A673 (cell line): ENCODE data around the gene RNF13. TPM values are rescaled to one million over a fixed set of nuclear protein-coding genes. Genes with fewer than 3 reads are reported as not detected.

Experiments
- BruUV-seq: library from RNA; stranded (reverse); fragments of 400-500 nt; replicated peaks from 2 replicates; lab custom pipeline; 2021; lab: Mats Ljungman, UMichigan
- CTCF ChIA-PET: fragments of 300-600 bp; sonication (Branson Sonifier 250); formaldehyde crosslinking; loops from one replicate; lab custom pipeline; 2022; ENCODE audit warnings: antibody characterized with exemption; lab: Charles Lee
- POLR2A ChIA-PET: fragments of 300-600 bp; sonication (Branson Sonifier 250); formaldehyde crosslinking; loops from one replicate; lab custom pipeline; 2022; ENCODE audit warnings: antibody characterized with exemption; ENCODE audit not compliant: low non-redundant PET; lab: Charles Lee
- DNase-seq: peaks from one replicate; pipeline ENCODE4 v3.0.0-alpha.2; 2015; ENCODE audit warnings: low spot score
- H3K27ac ChIP-seq: fragments of 200-600 bp; sonication (generic); 2 replicates; pipeline ENCODE4 v1.5.1; 2016; ENCODE audit warnings: mixed run types, low read depth, mild to moderate bottlenecking, mixed read lengths, antibody characterized with exemption, low read length; ENCODE audit not compliant: poor library complexity, severe bottlenecking
- H3K27me3 ChIP-seq: fragments of 200-600 bp; sonication (generic); replicated peaks from 2 replicates; pipeline ENCODE4 v1.6.1; 2017; ENCODE audit warnings: mixed run types, low read depth, mild to moderate bottlenecking, mixed read lengths, antibody characterized with exemption, low read length; ENCODE audit not compliant: insufficient read depth, poor library complexity
- H3K36me3 ChIP-seq: fragments of 200-600 bp; sonication (generic); 2 replicates; pipeline ENCODE4 v1.6.1; 2016; ENCODE audit warnings: mixed run types, mild to moderate bottlenecking, mixed read lengths, antibody characterized with exemption, low read length; ENCODE audit not compliant: insufficient read depth, poor library complexity, severe bottlenecking
- H3K4me1 ChIP-seq: fragments of 200-600 bp; sonication (generic); 2 replicates; pipeline ENCODE4 v1.6.1; 2017; ENCODE audit warnings: mixed run types, mild to moderate bottlenecking, mixed read lengths, antibody characterized with exemption, low read length; ENCODE audit not compliant: insufficient read depth, poor library complexity, severe bottlenecking
- H3K4me3 ChIP-seq: fragments of 200-600 bp; sonication (generic); 2 replicates; pipeline ENCODE4 v1.5.1; 2016; ENCODE audit warnings: low read depth, mixed run types, mild to moderate bottlenecking, mixed read lengths, low read length; ENCODE audit not compliant: poor library complexity, severe bottlenecking
- H3K9me3 ChIP-seq: fragments of 200-600 bp; sonication (generic); 2 replicates; pipeline ENCODE4 v1.6.1; 2016; ENCODE audit warnings: mixed run types, low read depth, mild to moderate bottlenecking, mixed read lengths, antibody characterized with exemption, low read length; ENCODE audit not compliant: poor library complexity, severe bottlenecking
- EZH2 ChIP-seq: fragments of 200-600 bp; sonication (generic); IDR thresholded peaks from 2 replicates; pipeline ENCODE4 v1.6.1; 2017; ENCODE audit warnings: borderline replicate concordance, low read depth, mild to moderate bottlenecking, mixed read lengths, antibody characterized with exemption, low read length; ENCODE audit not compliant: poor library complexity, severe bottlenecking
- intact Hi-C: fragments of 100-400 bp; cut with micrococcal nuclease; formaldehyde crosslinking; loops from one replicate; pipeline ENCODE4 v1.10.0; 2022; ENCODE audit not compliant: unreplicated experiment
- total RNA-seq: library from RNA; stranded (reverse); gene quantifications from 2 replicates; pipeline ENCODE4 v1.2.3, GENCODE V29; 2021
- TF ChIP-seq, protein P1 (sequence below): fragments of 300-800, 200-600 bp; sonication (generic); conservative IDR thresholded peaks from 2 replicates; pipeline ENCODE4 v1.5.1; 2017; ENCODE audit warnings: low read depth, mild to moderate bottlenecking, antibody characterized with exemption, low read length, moderate library complexity, mixed read lengths

The RNF13 gene
- total RNA-seq, 1 experiment from 2014 or later = 21.7 TPM

- Histone ChIP-seq H3K27ac (no peak overlapping the region), H3K36me3 (no peaks in the 10 kb centered on the region), H3K27me3 (no peaks in the 10 kb centered on the region), H3K4me3 (no peak overlapping the region), H3K9me3 (no peaks in the 10 kb centered on the region), H3K4me1 (peaks cover 3% of the 10 kb centered on the region)
- DNase-seq = no peak
- ChIA-PET CTCF (no interaction called here), POLR2A (no interaction called here)
- intact Hi-C loops = no loop called here
- no TSS peak for BruUV-seq
- no peak for TF ChIP-seq EZH2
- TF ChIP-seq, protein P1, sequence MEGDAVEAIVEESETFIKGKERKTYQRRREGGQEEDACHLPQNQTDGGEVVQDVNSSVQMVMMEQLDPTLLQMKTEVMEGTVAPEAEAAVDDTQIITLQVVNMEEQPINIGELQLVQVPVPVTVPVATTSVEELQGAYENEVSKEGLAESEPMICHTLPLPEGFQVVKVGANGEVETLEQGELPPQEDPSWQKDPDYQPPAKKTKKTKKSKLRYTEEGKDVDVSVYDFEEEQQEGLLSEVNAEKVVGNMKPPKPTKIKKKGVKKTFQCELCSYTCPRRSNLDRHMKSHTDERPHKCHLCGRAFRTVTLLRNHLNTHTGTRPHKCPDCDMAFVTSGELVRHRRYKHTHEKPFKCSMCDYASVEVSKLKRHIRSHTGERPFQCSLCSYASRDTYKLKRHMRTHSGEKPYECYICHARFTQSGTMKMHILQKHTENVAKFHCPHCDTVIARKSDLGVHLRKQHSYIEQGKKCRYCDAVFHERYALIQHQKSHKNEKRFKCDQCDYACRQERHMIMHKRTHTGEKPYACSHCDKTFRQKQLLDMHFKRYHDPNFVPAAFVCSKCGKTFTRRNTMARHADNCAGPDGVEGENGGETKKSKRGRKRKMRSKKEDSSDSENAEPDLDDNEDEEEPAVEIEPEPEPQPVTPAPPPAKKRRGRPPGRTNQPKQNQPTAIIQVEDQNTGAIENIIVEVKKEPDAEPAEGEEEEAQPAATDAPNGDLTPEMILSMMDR = no peak
Measured at GRCh38 chr3:149898771-149899170, 85.8 kb downstream of the RNF13 start.

GRCh38 chr3:149900322-149900721, 87.3 kb downstream of the RNF13 start:
- no peak for DNase-seq
- no peak overlapping the region for H3K4me3 ChIP-seq
- intact Hi-C loops = no loop called here
- no TSS peak for BruUV-seq
- H3K4me1 ChIP-seq = peaks cover 3% of the 10 kb centered on the region
- no peaks in the 10 kb centered on the region for H3K9me3 ChIP-seq
- ChIA-PET CTCF (no interaction called here), POLR2A (no interaction called here)
- H3K36me3 ChIP-seq = no peaks in the 10 kb centered on the region
- no peaks in the 10 kb centered on the region for H3K27me3 ChIP-seq
- no peak overlapping the region for H3K27ac ChIP-seq
- TF ChIP-seq EZH2 = no peak
- TF ChIP-seq, protein P1 = no peak

DNA sequence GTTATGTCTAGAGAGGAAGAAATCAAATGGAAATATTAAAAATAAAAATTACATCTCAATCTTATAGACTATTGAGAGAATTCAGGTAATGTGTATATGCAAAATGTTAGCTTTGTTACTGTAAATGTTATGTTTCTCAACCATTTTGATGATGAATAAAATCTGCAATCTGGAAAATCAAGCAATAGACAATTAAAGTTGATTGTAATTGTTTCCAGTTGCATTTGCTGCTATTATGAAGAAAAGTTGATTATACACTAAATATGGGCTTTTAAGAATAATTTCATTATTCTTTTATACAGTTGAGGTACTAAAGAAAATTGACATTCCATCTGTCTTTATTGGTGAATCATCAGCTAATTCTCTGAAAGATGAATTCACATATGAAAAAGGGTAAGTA, 88.8 kb downstream of the RNF13 start:
- no peak for TF ChIP-seq EZH2
- TF ChIP-seq, protein P1 = no peak
- no peaks in the 10 kb centered on the region for H3K27me3 ChIP-seq
- peaks cover 3% of the 10 kb centered on the region for H3K4me1 ChIP-seq
- H3K9me3 ChIP-seq = no peaks in the 10 kb centered on the region
- ChIA-PET CTCF (no interaction called here), POLR2A (no interaction called here)
- no peak for DNase-seq
- no peak overlapping the region for H3K4me3 ChIP-seq
- intact Hi-C loops = no loop called here
- no peak overlapping the region for H3K27ac ChIP-seq
- BruUV-seq = no TSS peak
- no peaks in the 10 kb centered on the region for H3K36me3 ChIP-seq
